GM21390 (cell line): ENCODE measurements around the gene COL4A1.

Source experiments
- ATAC-seq: cut with Tn5 transposase; IDR thresholded peaks from one replicate; pipeline ENCODE4 v1.9.1; 2021; ENCODE audit not compliant: unreplicated experiment

COL4A1 gene

DNA sequence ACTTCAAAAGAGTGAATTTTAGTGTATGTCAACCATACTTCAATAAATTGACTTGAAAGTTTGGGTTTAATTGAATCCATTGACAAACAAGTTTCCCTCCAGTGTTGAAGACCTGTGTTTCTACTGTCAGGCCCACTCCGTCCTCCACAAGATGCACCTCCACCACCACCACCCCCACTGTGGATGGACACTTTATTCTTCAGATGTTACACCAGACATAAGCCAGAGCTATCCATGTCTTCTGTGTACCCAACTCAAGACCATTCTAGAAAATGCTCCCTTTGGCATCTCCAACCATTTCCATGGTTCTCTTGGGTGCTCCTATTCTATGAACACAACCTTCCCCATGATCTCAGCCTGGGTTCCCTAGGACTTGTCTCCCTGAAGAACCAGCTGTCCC, 207.0 kb downstream of the COL4A1 start:
- ATAC-seq, result no peak
